ENCODE data around the gene PLCG1. TPM values are rescaled to one million over a fixed set of nuclear protein-coding genes. Genes with fewer than 3 reads are reported as not detected.
"Not testable (repeated sequence)": the region's sequence is repeated elsewhere in the genome, so short reads cannot be mapped to it uniquely, and the experiment has no call there.

PLCG1 gene
- 22.3 and 63.2 TPM in 2 replicates for total RNA-seq (2014; rRNA removed; shearing (Covaris generic))

- DNase-seq (ENCODE audit: low spot score): peak; percentile 87
These were observed at the start of gene PLCG1 for GRCh38 chr20:41136680-41137613. Gene PLCG1 (plus strand): TSS chr20:41137543. CDS start chr20:41137642, 99 bp downstream.

DNA sequence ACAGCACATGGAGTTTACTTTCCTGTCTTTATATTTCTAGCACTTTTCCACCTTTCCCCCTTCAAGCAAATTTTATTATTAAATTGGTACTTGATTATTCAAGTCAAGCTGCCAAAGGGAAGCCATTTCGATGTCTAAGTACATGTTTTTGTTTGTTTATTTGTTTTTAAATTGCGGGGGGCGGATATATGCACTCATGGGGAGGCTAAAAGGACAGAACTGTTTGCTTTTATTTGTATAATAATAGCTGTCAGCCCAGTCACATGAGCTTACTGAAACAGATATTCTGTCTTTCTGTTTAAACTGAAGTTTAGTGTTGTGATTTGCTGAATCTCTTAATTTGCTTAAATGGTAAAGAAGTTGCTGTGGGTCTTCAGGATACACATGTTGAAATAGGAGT, 49.6 kb upstream of the PLCG1 start:
- no peak for DNase-seq (ENCODE audit: low spot score)

DNA sequence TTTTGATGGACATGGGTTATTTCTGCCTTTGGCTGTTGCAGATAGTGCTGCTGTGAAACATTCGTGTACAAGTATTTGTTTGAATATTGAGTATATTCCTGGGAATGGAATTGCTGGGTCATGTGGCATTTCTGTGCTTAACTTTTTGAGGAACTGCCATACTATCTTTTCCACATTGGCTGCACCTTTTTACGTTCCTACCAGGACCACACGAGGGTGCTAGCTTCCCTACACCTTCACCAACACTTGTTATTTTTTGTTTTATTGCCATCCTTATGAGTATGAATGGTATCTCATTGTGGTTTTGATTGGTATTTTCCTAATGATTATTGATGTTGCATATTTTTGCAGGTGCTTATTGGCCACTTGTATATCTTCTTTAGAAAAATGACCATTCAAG, 47.8 kb upstream of the PLCG1 start:
- no peak for DNase-seq (ENCODE audit: low spot score)

- DNase-seq (ENCODE audit: low spot score): no peak
These were observed 45.4 kb upstream of the PLCG1 start for GRCh38 chr20:41091927-41092326.

DNA sequence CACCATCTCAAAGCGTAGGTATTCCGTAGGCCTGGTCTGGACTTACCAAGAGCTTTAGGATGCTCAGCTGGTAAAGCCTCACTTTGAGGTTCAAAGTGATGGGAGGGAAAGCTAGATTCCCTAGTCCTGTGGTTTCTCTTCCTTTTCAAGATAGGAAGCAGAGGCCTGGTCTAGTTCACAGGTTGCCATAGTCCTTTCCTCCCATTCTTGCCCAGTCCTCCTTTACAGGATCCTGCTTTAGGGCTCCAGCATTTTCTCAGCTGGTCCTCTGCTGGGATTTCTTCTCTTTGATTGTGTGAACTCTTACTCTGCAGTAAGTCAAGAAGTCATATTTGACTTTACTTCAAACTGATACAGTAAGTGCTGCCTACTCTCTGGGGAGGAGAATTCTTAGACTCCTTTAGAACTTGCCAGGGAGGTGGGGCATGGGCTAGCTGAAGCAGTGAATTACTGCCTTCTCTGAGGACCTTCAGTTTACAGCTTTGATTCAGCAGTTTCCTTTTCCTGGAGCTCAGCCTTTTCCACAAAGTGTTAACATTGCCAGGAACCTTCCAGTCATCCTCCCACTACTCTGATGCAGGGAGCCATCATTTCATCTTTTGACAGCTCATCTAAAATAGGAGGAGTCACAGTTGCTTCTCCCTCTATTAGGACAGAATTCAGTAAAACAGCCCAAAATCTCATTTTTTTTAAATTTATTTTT, 42.8 kb upstream of the PLCG1 start:
- DNase-seq (ENCODE audit: low spot score): no peak

DNA sequence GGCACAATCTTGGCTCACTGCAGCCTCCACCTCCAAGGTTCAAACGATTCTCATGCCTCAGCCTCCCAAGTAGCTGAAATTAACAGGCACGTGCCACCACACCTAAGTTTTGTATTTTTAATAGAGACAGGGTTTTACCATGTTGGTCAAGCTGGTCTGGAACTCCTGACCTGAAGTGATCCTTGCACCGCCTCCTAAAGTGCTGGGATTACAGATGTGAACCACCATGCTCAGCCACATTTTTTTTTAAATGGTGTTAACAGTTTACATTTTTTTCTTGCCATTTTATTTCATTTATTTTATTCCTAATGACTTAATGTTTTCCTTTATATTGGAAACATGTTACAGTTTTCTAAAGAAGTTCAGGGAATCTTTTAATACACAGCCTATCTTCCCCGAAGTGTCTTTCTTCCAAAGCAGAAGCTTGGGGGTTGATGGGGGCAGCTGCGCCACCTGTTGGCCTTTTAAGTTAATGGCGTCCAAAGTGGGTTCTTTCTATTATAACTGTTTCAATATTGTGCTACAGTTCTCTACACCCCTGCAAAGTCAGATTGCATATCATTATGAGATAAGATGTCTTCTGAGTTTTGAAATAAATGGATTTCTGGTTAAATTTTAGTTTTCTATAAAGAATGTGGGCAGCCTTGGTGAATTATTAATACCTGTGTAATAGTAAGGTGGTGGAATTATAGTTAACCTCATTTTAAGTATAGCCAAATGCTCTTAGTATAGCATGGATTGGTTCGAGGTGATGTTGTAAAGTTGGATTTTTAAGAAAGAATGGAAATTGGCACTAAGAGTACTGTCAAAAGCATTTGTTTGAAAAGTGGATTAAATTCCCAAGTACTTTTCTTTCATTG, 42.0 kb upstream of the PLCG1 start:
- peak; percentile 91 for DNase-seq (ENCODE audit: low spot score)

- no peak for DNase-seq (ENCODE audit: low spot score)
These were observed 38.6 kb upstream of the PLCG1 start for GRCh38 chr20:41098703-41099250.

DNA sequence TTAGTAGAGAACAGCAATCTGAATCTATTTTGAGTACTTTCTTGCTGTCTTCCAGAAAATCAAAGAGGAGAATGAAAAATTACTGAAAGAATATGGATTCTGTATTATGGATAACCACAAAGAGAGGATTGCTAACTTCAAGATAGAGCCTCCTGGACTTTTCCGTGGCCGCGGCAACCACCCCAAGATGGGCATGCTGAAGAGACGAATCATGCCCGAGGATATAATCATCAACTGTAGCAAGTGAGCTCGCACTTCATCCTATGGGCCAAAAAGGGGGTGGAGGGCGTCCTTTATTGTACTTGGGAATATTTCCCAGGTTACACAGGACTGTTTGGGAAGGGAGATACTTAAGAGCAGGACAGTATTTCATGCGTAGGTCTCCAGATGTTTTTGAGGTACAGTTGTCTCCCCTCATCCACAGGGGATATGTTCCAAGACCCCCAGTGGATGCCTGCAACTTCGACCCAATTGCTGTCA, 37.3 kb upstream of the PLCG1 start:
- DNase-seq (ENCODE audit: low spot score): no peak

DNA sequence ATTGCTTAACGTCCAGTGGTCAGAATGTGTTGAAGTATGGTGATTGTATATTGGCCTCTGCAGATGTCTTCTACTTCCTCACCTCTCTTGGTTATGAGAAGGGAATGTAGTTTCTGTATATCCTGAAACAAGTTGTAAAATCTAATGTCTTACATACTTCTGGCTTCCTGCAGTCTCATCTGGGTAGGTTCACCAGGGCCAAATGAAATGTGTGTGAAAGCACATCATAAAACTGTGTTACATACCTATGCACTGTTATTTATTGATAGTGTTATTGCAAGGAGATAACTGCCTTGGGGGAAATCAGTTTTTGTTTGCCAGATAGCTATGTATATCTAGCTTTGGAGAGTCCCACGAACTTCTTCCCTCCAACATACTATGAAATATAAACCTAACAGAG, 35.7 kb upstream of the PLCG1 start:
- DNase-seq (ENCODE audit: low spot score): no peak

DNA sequence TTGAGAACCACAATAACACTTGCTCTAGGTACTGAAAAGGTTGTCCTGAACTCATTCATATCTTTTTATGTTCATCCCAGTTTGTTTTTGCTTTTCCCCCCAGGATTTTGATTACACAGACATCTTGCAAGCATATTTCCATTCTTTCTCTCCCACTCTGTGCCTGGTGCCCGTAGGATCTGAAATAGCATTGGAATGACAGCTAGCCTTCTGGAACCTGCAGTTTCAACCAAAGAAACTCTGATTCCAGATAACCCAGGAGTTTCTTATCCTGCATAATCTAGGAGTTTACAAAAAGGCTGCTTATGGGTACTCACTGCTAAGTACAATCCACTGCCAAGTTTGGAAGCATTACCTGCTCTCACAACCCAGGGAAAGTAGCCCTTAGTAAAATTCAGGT, 28.8 kb upstream of the PLCG1 start:
- no peak for DNase-seq (ENCODE audit: low spot score)

DNA sequence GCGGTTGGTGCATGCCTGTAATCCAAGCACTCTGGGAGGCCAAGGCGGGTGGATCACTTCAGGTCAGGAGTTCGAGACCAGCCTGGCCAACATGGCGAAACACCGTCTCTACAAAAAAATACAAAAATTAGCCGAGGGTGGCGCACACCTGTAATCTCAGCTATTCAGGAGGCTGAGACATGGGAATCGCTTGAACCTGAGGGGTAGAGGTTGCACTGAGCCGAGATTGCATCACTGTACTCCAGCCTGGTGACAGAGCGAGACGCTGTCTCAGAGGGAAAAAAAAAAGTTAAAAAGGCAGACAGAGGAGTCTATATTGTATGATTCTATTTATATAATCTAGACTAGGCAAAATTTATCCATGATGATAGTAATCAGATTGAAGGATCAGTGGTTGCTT, 27.3 kb upstream of the PLCG1 start:
- no peak for DNase-seq (ENCODE audit: low spot score)

- peak; percentile 44 for DNase-seq (ENCODE audit: low spot score)
These were observed 26.3 kb upstream of the PLCG1 start for GRCh38 chr20:41110930-41111577.

GRCh38 chr20:41111578-41111951, 25.8 kb upstream of the PLCG1 start:
- no peak for DNase-seq (ENCODE audit: low spot score)

DNA sequence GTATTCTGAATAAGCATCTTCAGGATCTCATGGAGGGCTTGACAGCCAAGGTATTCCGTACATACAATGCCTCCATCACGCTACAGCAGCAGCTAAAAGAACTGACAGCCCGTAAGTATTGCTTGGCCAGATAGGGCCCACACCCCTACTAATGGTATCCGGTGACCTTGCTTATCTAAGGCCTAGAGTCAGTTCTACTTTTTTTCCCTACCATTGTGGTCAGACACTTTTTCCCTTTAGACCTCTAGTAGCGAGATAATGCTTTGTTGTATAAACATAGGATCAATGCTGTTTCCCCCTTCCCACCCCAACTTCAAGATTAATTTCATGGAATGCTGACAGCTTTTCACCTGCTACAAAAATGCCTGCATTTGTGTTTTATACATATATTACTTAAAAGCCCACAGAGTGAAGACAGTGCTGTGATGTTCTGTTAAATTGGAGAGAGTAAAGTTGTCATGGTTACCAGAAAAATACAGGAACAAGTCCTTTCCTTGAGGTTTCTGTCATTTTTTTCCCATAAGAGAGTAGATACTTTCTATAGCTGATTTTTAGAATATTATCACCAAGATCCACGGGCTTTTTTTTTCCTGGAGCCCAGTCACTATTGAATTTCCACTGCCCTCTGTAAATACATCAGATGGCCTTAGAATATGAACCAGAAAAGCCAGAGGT, 20.9 kb upstream of the PLCG1 start:
- no peak for DNase-seq (ENCODE audit: low spot score)

- DNase-seq (ENCODE audit: low spot score): not testable (repeated sequence)
These were observed 19.2 kb upstream of the PLCG1 start for GRCh38 chr20:41118159-41118558.

GRCh38 chr20:41118632-41119031, 18.7 kb upstream of the PLCG1 start:
- DNase-seq (ENCODE audit: low spot score): no peak

DNA sequence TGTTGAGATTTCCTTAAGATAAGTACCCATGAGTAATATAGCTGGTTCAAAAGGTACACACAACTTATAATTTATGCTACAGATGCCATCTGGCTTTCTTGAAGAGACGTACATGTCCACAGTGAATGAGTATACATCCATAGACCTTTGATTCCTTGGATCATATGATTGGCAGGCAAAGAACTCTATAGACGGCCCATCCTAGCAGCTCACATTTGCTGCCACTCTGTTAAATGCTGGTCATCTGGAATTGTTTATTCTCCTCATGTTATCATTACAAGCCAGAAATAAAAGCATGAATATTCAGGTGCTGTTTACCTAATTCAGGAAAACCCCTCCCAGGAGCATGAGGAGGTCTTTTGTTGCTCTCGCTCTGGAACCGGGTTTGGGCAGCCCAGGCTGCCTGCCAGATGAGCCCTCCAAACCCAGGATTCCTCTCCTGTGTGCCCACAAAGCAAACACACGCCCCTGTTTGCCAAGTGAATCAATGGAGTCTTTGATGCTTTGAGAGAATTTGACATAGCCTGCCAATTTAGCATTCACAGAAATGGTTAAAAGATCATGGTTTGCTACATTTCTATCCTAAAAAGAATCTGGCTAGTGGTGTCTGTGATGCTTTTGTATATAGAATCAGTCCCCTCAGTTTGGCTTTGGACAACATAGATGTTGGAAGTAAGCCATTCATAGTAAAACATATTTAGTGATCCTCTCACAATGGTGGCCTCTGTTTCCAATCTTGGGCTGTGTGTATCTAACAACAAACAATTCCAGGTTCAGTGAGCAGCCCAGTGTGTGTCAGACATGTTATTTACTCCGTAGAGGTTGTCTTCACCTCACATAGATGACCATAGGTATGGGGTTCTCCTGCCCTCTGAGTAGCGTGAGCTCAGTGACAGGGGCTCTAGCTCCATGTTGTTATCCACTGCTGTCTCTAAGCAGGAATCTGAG, 17.5 kb upstream of the PLCG1 start:
- no peak for DNase-seq (ENCODE audit: low spot score)

DNA sequence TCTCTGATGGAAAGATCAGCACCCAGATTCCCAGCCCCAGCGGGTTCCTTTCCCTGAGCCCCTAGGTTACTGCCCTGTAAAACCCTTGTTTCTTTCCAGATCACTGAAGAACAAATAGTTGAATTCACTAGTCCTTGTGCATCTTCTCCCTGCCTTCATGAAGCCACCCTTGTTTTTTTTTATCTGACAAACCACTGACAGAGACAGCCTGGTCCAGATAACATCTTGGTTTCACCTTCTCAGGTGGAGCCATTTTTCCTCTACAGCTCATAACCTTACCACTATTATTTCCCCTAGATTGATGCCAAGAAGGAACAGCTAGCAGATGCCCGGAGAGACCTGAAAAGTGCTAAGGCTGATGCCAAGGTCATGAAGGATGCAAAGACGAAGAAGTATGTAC, 15.9 kb upstream of the PLCG1 start:
- DNase-seq (ENCODE audit: low spot score): no peak

GRCh38 chr20:41123631-41124030, 13.7 kb upstream of the PLCG1 start:
- DNase-seq (ENCODE audit: low spot score): no peak

Data from HT-29 (cell line).